K562 treated with DMSO at 1 percent for 4 hours (cell line): ENCODE data around the gene AUP1. TPM values are rescaled to one million over a fixed set of nuclear protein-coding genes. Genes with fewer than 3 reads are reported as not detected.

Experiments used
- total RNA-seq: library from RNA; unstranded; fragments of 300-600 nt; gene quantifications from 2 replicates; pipeline ENCODE4 v1.2.3, GENCODE V29; 2022; ENCODE audit not compliant: insufficient read depth

Gene AUP1, protein sequence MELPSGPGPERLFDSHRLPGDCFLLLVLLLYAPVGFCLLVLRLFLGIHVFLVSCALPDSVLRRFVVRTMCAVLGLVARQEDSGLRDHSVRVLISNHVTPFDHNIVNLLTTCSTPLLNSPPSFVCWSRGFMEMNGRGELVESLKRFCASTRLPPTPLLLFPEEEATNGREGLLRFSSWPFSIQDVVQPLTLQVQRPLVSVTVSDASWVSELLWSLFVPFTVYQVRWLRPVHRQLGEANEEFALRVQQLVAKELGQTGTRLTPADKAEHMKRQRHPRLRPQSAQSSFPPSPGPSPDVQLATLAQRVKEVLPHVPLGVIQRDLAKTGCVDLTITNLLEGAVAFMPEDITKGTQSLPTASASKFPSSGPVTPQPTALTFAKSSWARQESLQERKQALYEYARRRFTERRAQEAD
- total RNA-seq = 139 and 171 TPM in 2 replicates

DNA sequence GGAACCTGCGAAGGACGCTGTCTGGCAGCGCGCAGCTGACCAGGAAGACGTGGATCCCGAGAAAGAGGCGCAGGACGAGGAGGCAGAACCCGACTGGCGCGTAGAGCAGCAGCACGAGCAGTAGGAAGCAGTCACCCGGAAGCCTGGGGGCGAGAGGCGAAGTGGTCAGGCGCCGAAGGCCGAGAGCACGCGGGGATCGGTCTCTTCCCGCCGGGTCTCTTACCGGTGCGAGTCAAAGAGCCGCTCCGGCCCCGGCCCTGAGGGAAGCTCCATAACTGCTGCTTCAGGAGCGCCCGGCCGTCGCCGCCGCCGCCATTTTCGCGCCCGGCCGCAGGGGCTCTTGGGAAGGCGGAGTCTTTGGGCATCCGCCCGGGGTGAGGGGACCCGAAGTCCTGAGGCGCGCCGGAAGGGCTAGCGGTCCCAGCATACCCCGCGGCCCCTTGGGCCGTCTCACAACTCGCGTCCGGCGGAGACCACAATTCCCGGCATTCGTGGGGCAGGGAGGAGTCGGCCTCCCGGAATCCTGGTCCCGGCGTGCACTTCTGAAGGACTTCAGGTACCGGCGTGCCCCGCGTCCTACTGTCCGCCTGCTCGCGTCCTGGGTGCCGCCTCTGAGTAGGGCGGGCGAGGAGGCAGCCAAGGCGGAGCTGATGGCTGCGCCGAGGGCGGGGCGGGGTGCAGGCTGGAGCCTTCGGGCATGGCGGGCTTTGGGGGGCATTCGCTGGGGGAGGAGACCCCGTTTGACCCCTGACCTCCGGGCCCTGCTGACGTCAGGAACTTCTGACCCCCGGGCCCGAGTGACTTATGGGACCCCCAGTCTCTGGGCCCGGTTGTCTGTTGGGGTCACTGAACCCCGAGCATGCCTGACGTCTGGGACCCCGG is at the start of gene AUP1, which contains the start of gene HTRA2:
Gene AUP1 (minus strand): TSS at position 350 of the 882 bp plus-strand sequence. CDS start 77 bp downstream, at position 273.
Gene HTRA2 (plus strand): TSS at position 577 of the 882 bp plus-strand sequence. CDS start 74 bp downstream, at position 651.

GRCh38 chr2:74553892-74554819 is 24.6 kb upstream of the AUP1 start, which contains the start of the genes DOK1 and LOXL3:
Gene DOK1 (plus strand): TSS chr2:74554720. CDS start chr2:74554755, 35 bp downstream.
Gene LOXL3 (minus strand): TSS chr2:74553942. CDS start chr2:74552634, 1,308 bp downstream.

GRCh38 chr2:74525717-74526648 is 3.5 kb downstream of the AUP1 start, which contains the start of gene DQX1:
Gene DQX1 (minus strand): TSS chr2:74526231. CDS start chr2:74525729, 502 bp downstream.

GRCh38 chr2:74514368-74515270 is 14.9 kb downstream of the AUP1 start, which contains the start of gene TLX2:
Gene TLX2 (plus strand): TSS chr2:74514450. CDS start chr2:74514807, 357 bp downstream.

DNA sequence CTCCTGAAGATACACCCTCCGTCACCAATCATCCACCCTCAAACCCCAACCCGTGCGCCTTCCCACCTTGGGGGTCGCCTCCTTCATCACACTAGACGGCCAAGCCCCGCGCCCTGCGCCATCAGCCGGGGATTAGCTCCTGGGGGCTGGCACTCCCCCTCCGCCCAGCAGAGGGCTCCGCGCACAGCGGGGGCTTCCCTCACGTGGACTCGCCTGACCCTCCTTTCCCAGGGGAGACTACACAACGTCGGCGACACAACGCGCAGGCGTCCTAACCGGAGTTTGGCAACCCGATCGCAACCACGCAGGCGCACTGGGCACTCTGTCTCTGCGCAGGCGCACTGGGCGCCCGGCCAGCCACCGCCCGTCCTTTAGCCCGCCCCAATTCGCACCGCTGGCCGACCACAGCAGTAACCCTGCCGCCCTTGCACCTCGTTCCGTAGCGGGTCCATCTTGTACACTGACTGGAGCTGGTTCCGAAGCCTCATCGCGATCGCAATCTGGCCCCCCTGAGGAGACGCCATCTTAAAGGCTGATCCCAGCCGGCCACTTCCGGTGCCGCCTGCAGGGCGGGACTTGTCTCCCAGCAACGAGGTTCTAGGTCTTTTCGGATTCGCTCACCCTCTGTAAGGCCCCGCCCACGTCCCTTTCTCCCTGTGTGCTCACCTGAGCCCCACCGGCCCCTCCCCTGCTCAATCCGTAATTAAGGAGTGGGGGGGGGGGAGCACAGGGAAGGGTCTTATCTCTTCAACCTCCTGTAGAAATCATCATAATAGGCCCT is 22.2 kb downstream of the AUP1 start, which contains the start of gene PCGF1:
Gene PCGF1 (minus strand): TSS at position 551 of the 781 bp plus-strand sequence. CDS start 27 bp downstream, at position 524.

GRCh38 chr2:74499267-74499939 is 30.1 kb downstream of the AUP1 start, which contains the start of gene LBX2:
Gene LBX2 (minus strand): TSS chr2:74499603. CDS start chr2:74499537, 66 bp downstream.

DNA sequence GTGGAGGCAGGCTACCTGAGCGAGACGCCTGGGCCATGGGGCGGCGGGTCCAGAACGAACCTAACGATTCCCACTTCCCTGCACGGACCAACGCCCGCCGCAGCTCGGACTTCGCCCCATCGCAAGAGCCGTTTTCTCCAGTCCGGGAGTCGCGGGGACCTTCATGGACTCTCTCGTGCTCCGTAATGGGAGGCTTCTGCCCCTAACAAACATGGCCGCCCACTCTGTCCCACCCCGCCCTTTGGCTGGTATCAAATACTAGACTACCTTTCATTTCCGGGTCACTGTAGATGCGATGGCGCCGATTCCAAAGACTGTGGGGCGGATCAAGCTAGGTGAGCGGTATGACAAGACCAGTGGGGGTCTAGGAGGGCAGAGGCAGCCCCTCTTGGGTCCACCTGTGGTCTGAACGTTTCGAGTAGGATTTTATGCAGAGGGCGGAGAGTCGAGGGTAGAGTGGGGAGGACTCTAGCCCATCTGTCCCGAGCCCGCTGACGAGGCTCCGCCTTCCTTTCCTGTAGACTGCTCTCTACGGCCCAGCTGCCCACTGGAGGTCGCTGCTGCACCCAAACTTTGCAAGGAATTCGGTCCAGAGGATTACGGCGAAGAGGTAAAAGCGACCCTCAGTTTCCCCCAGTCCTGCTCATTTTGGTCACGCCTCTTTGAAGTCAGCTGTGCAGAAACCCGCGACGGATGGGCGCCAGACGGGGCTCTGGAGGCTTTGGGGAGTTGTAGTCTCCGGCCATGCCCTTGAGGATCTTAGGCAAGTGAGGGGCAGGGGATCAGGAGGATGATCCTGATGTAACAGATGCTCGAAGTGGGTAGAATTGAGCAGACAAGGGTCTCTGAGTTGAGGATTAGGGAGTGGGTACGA is 46.5 kb downstream of the AUP1 start, which contains the start of the genes CCDC142 and TTC31:
Gene CCDC142 (minus strand): TSS at position 198 of the 874 bp plus-strand sequence. CDS start 161 bp downstream, at position 37.
Gene TTC31 (plus strand): TSS at position 281 of the 874 bp plus-strand sequence. CDS start 15 bp downstream, at position 296.

Other genes starting within 250 kb of the AUP1 start
- 0.18 and 0.19 TPM in 2 replicates for gene SLC4A5, start 186.3 kb downstream of the AUP1 start, total RNA-seq
- gene DCTN1, start 149.4 kb downstream of the AUP1 start, total RNA-seq = 51.5 and 62.4 TPM in 2 replicates
- gene C2orf81, start 108.1 kb downstream of the AUP1 start, total RNA-seq = 1.9 TPM in 1 of 2 replicates, not detected in the other
- gene WDR54, start 108.0 kb downstream of the AUP1 start, total RNA-seq = 5.0 and 9.9 TPM in 2 replicates
- 3.1 and 3.5 TPM in 2 replicates for gene RTKN, start 87.8 kb downstream of the AUP1 start, total RNA-seq
- gene INO80B, start 74.6 kb downstream of the AUP1 start, total RNA-seq = 11.7 and 12.3 TPM in 2 replicates
- 30.7 and 38.6 TPM in 2 replicates for gene WBP1, start 71.3 kb downstream of the AUP1 start, total RNA-seq
- 67.0 and 69.3 TPM in 2 replicates for gene MOGS, start 64.3 kb downstream of the AUP1 start, total RNA-seq
- 40.6 and 79.9 TPM in 2 replicates for gene MRPL53, start 57.0 kb downstream of the AUP1 start, total RNA-seq
- 3.1 and 3.5 TPM in 2 replicates for gene CCDC142, start 46.7 kb downstream of the AUP1 start, total RNA-seq
- 12.2 and 12.6 TPM in 2 replicates for gene TTC31, start 46.6 kb downstream of the AUP1 start, total RNA-seq
- 5.0 and 8.8 TPM in 2 replicates for gene LBX2, start 30.1 kb downstream of the AUP1 start, total RNA-seq
- 17.9 and 23.7 TPM in 2 replicates for gene PCGF1, start 22.0 kb downstream of the AUP1 start, total RNA-seq
- 0.30 TPM in 1 of 2 replicates, not detected in the other for gene TLX2, start 15.3 kb downstream of the AUP1 start, total RNA-seq
- 0.23 TPM in 1 of 2 replicates, not detected in the other for gene DQX1, start 3.5 kb downstream of the AUP1 start, total RNA-seq
- gene HTRA2, start 227 bp upstream of the AUP1 start, total RNA-seq = 48.2 and 59.0 TPM in 2 replicates
- gene LOXL3, start 24.2 kb upstream of the AUP1 start, total RNA-seq = 0.33 and 1.8 TPM in 2 replicates
- 22.1 and 27.0 TPM in 2 replicates for gene DOK1, start 25.0 kb upstream of the AUP1 start, total RNA-seq
- 0.39 TPM in 1 of 2 replicates, not detected in the other for gene M1AP, start 118.6 kb upstream of the AUP1 start, total RNA-seq
- gene SEMA4F, start 124.5 kb upstream of the AUP1 start, total RNA-seq = 3.8 and 10.5 TPM in 2 replicates